HUES48 (cell line): ENCODE data around the gene EXOSC2.

ENCODE experiments used
- H3K27ac ChIP-seq: one replicate; pipeline ENCODE4 v1.7.0; 2013; ENCODE audit warnings: low read depth, low read length, inconsistent platforms
- H3K27me3 ChIP-seq: 2 replicates; pipeline ENCODE4 v1.6.1; 2013; ENCODE audit warnings: mild to moderate bottlenecking, low read length; ENCODE audit not compliant: control insufficient read depth, insufficient read depth
- H3K36me3 ChIP-seq: 2 replicates; pipeline ENCODE4 v1.6.1; 2013; ENCODE audit warnings: low read length; ENCODE audit not compliant: control insufficient read depth, insufficient read depth
- H3K4me1 ChIP-seq: 2 replicates; pipeline ENCODE4 v1.6.1; 2013; ENCODE audit warnings: mild to moderate bottlenecking, low read length; ENCODE audit not compliant: control insufficient read depth, insufficient read depth
- H3K4me3 ChIP-seq: 2 replicates; pipeline ENCODE4 v1.5.1; 2013; ENCODE audit warnings: mild to moderate bottlenecking, low read depth, low read length
- H3K9ac ChIP-seq: 2 replicates; pipeline ENCODE4 v1.6.1; 2013; ENCODE audit warnings: mild to moderate bottlenecking, low read depth, low read length, moderate library complexity
- H3K9me3 ChIP-seq: 2 replicates; pipeline ENCODE4 v1.6.1; 2013; ENCODE audit warnings: low read length; ENCODE audit not compliant: control insufficient read depth, insufficient read depth

Gene EXOSC2

DNA sequence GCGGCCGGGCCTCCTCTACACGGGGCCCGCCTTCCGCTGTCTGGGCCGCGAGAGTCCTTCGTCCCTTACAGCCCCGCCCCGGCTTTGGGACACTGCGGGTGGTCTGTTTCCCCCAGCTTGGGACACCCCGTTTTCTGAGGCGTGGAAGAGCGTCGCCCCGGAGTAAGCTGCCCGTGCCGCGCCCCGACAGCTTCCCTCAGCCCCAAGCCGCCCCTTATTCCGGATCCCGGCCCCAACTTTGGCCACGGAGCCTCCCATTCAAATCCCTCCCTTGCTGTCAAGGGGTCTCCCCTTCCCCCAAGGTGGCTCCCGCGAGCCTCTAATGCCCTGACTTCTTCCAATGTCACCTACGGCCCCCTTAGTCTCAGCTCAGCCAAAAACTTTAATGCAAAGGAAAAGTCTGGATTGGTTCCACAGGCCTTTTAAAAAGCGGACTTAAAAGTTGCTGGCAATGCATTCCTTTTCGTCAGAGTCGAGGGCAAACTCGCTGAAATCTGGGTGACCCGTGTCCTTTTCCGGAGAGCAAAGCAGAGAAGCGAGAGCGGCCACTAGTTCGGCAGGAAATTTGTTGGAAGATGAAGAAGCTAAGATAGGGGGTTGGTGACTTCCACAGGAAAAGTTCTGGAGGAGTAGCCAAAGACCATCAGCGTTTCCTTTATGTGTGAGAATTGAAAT, 19.8 kb downstream of the EXOSC2 start:
- H3K9ac ChIP-seq, result peak overlapping the region; percentile 96
- H3K36me3 ChIP-seq, result no peaks in the 10 kb centered on the region
- peaks cover 18% of the 10 kb centered on the region for H3K4me1 ChIP-seq
- H3K27me3 ChIP-seq, result no peaks in the 10 kb centered on the region
- H3K4me3 ChIP-seq, result peak overlapping the region; percentile 68
- H3K9me3 ChIP-seq, result no peaks in the 10 kb centered on the region
- peak overlapping the region; percentile 98 for H3K27ac ChIP-seq

DNA sequence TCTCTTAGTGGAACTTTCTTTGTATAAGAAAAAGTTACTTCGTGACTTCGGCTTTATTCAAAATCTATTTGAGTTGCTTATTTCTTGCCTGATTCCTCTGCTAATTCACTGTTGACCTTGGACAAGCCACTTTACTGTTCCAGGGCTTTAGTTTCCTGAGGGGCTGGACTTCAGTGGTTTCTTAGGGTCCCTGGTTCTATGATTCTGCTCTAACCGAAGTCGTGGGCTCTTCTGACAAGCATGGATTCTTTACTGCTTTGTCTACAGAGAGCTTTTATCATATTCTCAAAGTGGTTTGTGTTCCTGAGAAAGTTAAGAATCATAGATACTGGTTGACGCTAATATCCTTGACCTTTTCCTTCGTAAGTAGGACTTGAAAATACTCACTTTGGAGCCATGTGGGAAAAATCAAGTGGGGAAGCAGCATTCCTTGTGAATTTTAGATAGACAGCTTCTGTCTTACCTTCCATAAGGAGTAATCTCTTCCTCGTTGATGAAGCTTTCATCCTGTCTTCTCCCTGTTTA, 21.1 kb downstream of the EXOSC2 start:
- no peak overlapping the region for H3K27ac ChIP-seq
- 0 out of 2 replicates have a peak overlapping the region, but pooled peaks have one; percentile 25 for H3K9ac ChIP-seq

DNA sequence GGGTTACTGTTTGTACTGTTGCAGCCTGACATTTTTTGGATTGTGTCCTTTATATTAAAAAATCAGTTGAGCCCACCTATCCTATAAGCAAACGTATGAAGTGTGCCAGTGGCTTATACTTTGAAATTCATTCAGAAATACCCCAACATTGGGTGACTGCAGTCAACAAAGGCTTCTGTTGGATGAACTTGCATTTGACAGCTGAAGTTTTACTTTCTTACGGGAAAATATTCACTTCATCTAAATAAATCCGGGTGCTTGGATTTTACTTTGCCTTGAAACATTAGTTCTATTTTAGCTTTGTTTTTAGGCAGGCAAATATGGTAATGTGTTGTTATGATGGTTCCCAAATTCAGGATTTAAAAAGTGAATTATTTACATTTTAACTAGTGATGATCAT, 21.7 kb downstream of the EXOSC2 start:
- H3K27ac ChIP-seq, result no peak overlapping the region
- peak overlapping the region; percentile 68 for H3K4me3 ChIP-seq
- no peaks in the 10 kb centered on the region for H3K9me3 ChIP-seq
- H3K36me3 ChIP-seq, result no peaks in the 10 kb centered on the region
- H3K27me3 ChIP-seq, result no peaks in the 10 kb centered on the region
- H3K4me1 ChIP-seq, result peaks cover 18% of the 10 kb centered on the region
- H3K9ac ChIP-seq, result no peak overlapping the region

More for the DNA sequence above, 21.1 kb downstream of the EXOSC2 start:
- Histone ChIP-seq H3K36me3 (no peaks in the 10 kb centered on the region), H3K4me3 (peak overlapping the region; percentile 68), H3K4me1 (peaks cover 18% of the 10 kb centered on the region), H3K9me3 (no peaks in the 10 kb centered on the region), H3K27me3 (no peaks in the 10 kb centered on the region)

DNA sequence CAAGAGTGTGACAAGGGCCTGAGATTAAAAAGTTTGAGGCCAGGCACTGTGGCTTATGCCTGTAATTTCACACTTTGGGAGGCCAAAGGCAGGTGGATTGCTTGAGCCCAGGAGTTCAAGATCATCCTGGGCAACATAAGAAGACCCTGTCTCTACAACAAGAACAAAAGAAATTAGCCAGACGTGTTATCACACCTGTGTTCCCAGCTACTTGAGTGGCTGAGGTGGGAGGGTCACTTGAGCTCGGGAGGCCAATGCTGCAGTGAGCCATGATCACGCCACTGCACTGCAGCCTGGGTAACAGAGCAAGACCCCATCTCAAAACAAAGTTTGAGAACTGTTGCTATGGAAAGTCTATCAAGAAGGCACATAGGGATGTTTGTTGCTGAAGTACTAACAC, 25.0 kb downstream of the EXOSC2 start:
- Histone ChIP-seq H3K4me1 (peaks cover 18% of the 10 kb centered on the region), H3K9me3 (no peaks in the 10 kb centered on the region), H3K9ac (no peak overlapping the region), H3K36me3 (no peaks in the 10 kb centered on the region), H3K4me3 (no peak overlapping the region), H3K27me3 (no peaks in the 10 kb centered on the region), H3K27ac (no peak overlapping the region)

DNA sequence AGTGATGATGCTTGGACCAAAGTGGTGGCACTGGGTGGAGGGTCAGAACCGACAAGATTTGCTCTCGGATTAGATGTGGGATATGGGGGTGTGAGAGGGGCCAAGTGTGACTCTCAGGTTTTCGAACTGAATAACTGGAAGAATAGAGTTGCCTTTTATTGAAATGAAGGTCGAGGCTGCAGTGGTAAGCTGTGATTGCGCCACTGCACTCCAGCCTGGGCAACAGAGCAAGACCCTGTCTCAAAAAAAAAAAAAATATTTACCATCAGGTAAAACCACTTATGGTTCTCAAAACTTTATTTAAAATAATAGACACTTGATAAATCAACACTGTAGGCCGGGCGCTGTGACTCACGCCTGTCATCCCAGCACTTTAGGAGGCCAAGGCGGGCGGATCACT, 27.2 kb downstream of the EXOSC2 start:
- no peaks in the 10 kb centered on the region for H3K27me3 ChIP-seq
- H3K9ac ChIP-seq, result no peak overlapping the region
- H3K27ac ChIP-seq, result no peak overlapping the region

DNA sequence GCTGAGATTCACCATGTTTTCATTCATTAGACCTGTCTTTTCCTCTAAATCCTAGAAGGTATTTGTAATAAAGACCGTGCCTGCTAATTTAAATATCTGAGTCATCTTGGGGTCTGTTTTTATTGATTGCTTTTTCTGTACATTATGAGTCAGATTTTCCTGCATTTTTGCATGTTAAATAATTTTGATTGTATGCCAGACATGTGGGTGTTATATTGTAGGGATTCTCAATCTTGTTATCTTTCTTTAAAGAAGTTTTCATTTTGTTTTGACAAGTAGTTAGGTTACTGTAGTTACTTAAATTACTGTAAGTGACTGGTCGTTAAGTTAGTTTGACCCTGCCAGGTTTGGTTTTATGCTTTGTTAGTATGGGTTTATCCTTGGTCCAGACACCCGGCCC, 35.1 kb downstream of the EXOSC2 start:
- Histone ChIP-seq H3K4me1 (peaks cover 10% of the 10 kb centered on the region), H3K27ac (no peak overlapping the region), H3K9ac (no peak overlapping the region), H3K36me3 (no peaks in the 10 kb centered on the region), H3K9me3 (no peaks in the 10 kb centered on the region), H3K27me3 (no peaks in the 10 kb centered on the region), H3K4me3 (no peak overlapping the region)

More for the DNA sequence above, 27.2 kb downstream of the EXOSC2 start:
- no peaks in the 10 kb centered on the region for H3K9me3 ChIP-seq
- H3K4me3 ChIP-seq, result no peak overlapping the region
- H3K4me1 ChIP-seq, result 0 out of 2 replicates have a peak, but pooled peaks cover under 1% of the 10 kb centered on the region
- no peaks in the 10 kb centered on the region for H3K36me3 ChIP-seq

DNA sequence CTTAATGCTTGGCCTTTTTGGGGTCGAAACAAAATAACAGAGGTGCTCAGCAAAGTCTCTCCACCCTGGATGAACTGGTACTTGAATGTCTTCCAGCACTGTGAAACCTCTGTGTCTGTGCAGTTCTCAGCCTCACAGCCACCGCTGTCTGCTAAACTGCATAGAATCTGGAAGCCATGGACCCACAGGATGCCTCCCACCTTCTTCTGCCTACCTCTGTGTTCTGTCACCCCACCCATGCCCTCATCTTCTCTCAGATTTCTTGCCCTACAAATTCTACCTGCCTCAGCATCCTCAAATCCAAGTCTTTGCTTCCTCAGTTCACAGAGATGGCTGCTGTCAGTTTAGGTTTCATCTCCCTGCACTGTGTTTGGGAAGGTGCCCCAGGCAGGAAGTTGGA, 35.6 kb downstream of the EXOSC2 start:
- Histone ChIP-seq H3K4me1 (peaks cover 10% of the 10 kb centered on the region), H3K36me3 (no peaks in the 10 kb centered on the region), H3K4me3 (no peak overlapping the region), H3K9ac (no peak overlapping the region), H3K9me3 (no peaks in the 10 kb centered on the region), H3K27me3 (no peaks in the 10 kb centered on the region), H3K27ac (no peak overlapping the region)

DNA sequence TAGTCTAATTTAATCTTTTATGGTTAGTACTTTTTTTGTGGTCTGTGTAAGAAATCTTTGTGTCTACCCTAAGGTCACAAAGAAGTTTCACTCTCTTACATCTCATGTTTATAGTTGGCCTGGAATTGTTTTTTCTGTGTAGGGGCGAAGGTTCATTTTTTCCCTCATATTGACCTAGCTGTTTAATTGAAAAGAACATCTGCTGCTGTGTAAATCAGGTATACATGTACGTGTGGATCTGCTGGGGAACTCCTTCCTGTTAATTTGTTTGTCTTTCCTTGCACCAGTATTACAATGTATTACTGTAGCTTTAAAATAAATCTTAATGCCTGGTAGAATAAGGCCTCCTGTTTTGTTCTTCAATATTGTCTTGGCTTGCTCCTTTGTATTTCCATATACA, 37.8 kb downstream of the EXOSC2 start:
- no peaks in the 10 kb centered on the region for H3K27me3 ChIP-seq
- H3K27ac ChIP-seq, result no peak overlapping the region
- H3K4me1 ChIP-seq, result peaks cover 10% of the 10 kb centered on the region
- H3K4me3 ChIP-seq, result no peak overlapping the region
- no peak overlapping the region for H3K9ac ChIP-seq
- no peaks in the 10 kb centered on the region for H3K9me3 ChIP-seq
- no peaks in the 10 kb centered on the region for H3K36me3 ChIP-seq

DNA sequence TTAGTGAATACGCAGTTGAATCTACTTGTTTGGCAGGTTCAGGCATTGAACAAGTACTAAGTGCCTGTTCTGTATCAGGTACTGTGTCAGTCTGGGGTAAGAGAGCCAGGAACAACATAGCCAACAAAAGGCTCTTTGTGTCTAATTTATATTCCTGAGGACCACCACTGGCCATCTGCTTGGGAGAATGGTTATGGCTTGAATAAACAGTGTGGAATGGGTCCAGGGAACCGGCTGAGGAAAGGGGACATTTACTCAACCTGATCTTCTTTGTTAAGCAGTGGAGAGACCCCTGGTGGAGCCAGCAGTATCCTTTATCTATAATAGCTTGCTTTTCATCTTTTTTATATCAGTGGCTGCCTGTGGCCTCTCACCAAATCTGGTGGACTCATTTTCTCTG, 38.6 kb downstream of the EXOSC2 start:
- no peaks in the 10 kb centered on the region for H3K9me3 ChIP-seq
- H3K27ac ChIP-seq, result no peak overlapping the region

DNA sequence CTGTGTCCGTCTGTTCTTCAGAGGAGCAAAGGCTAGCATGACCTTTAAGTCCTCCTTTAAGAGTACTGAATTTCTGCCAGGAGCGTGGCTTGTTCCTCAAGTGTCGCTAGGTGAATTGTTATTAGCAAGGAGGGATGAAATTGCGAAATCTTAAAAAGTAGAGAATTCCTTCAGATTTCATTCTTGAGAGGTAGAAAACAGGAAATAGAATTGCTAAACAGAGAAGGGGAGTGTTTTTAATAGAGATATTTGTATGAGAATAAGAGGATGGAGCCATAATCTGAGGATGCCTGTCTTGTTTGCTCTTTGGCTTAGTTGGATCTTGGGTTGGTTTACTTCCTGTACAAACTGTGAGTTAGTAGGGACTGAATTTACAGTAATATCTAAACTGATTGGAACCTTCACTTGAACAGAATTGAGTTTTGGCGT, 39.2 kb downstream of the EXOSC2 start:
- no peak overlapping the region for H3K4me3 ChIP-seq
- H3K9ac ChIP-seq, result no peak overlapping the region
- no peaks in the 10 kb centered on the region for H3K9me3 ChIP-seq
- H3K36me3 ChIP-seq, result no peaks in the 10 kb centered on the region
- peaks cover 10% of the 10 kb centered on the region for H3K4me1 ChIP-seq
- H3K27me3 ChIP-seq, result no peaks in the 10 kb centered on the region
- H3K27ac ChIP-seq, result peak overlapping the region; percentile 36

More for the DNA sequence above, 38.6 kb downstream of the EXOSC2 start:
- Histone ChIP-seq H3K9ac (no peak overlapping the region), H3K4me3 (no peak overlapping the region), H3K27me3 (no peaks in the 10 kb centered on the region), H3K36me3 (no peaks in the 10 kb centered on the region), H3K4me1 (peaks cover 10% of the 10 kb centered on the region)

DNA sequence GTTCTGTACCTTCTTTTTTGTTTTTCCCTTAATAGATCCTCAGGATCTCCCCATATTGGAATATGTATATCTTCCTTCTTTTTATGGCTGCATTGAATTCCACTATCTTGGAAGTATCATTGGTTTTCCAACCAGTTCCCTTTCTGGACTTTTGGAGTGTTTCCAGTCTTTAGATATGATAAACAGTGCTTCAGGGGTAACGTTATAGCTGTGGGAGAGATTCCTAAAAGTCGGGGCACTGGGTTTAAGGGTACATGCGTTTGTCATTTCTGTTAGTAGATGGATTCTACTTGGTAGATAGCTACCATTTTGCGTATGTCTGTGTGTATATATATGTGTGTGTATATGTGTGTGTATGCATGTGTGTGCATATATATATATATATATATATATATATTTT, 42.0 kb downstream of the EXOSC2 start:
- Histone ChIP-seq H3K36me3 (no peaks in the 10 kb centered on the region), H3K27ac (no peak overlapping the region), H3K27me3 (no peaks in the 10 kb centered on the region), H3K9me3 (no peaks in the 10 kb centered on the region), H3K9ac (no peak overlapping the region), H3K4me3 (no peak overlapping the region), H3K4me1 (peaks cover 14% of the 10 kb centered on the region)
